ENCODE results near the gene ABHD13. TPM values are rescaled to one million over a fixed set of nuclear protein-coding genes. Genes with fewer than 3 reads are reported as not detected.
"Not testable (repeated sequence)": the region's sequence is repeated elsewhere in the genome, so short reads cannot be mapped to it uniquely, and the experiment has no call there.

ABHD13 gene
- total RNA-seq, 1 experiment from 2014 or later, result 5.5 TPM

- intact Hi-C loops (cut with micrococcal nuclease; ENCODE audit: unreplicated experiment), result no loop called here
- Histone ChIP-seq H3F3A (ENCODE audit: insufficient read depth, low read depth) (no peaks in the 10 kb centered on the region; the same call in 1 of the 2 replicates), H3K9me2 (ENCODE audit: insufficient read depth) (no peaks in the 10 kb centered on the region), H4K20me1 (ENCODE audit: insufficient read depth) (no peaks in the 10 kb centered on the region), H3K4me1 (replicated peaks; ENCODE audit: insufficient read depth) (no peaks in the 10 kb centered on the region), H3K4me2 (no peak overlapping the region), H3K9me3 (ENCODE audit: insufficient read depth, low read depth) (no peaks in the 10 kb centered on the region), H3K4me3 (no peak overlapping the region), H3K79me2 (ENCODE audit: low read depth) (no peaks in the 10 kb centered on the region), H2AFZ (no peak overlapping the region), H3K27ac (no peak overlapping the region), H3K36me3 (ENCODE audit: low read depth) (no peaks in the 10 kb centered on the region), H3K27me3 (ENCODE audit: insufficient read depth, low read depth) (no peaks in the 10 kb centered on the region)
- CTCF ChIA-PET, result no interaction called here
- DNase-seq, result no peak
- POLR2A ChIA-PET (ENCODE audit: unreplicated experiment), result no interaction called here
- no peak for TF ChIP-seq EZH2 (IDR thresholded peaks at IDR 0.05; ENCODE audit: low read depth)
- TF ChIP-seq CTCF (conservative IDR thresholded peaks at IDR 0.05), result no peak
- no TSS peak for BruUV-seq (replicated peaks)
Measured at GRCh38 chr13:108266321-108266990, 48.3 kb downstream of the ABHD13 start.

- Histone ChIP-seq H3K27ac (no peak overlapping the region), H3K4me1 (replicated peaks; ENCODE audit: insufficient read depth) (peaks cover 4% of the 10 kb centered on the region; the same call in 1 of the 2 replicates), H3K4me3 (no peak overlapping the region), H3K4me2 (no peak overlapping the region), H3K36me3 (ENCODE audit: low read depth) (no peaks in the 10 kb centered on the region), H3K27me3 (ENCODE audit: insufficient read depth, low read depth) (no peaks in the 10 kb centered on the region), H3K9me2 (ENCODE audit: insufficient read depth) (no peaks in the 10 kb centered on the region), H4K20me1 (ENCODE audit: insufficient read depth) (no peaks in the 10 kb centered on the region), H2AFZ (no peak overlapping the region), H3K9me3 (ENCODE audit: insufficient read depth, low read depth) (no peaks in the 10 kb centered on the region), H3K79me2 (ENCODE audit: low read depth) (no peaks in the 10 kb centered on the region), H3F3A (ENCODE audit: insufficient read depth, low read depth) (no peaks in the 10 kb centered on the region; the same call in 1 of the 2 replicates)
- no peak for TF ChIP-seq CTCF (conservative IDR thresholded peaks at IDR 0.05)
- no peak for TF ChIP-seq EZH2 (IDR thresholded peaks at IDR 0.05; ENCODE audit: low read depth)
- no TSS peak for BruUV-seq (replicated peaks)
- ChIA-PET POLR2A (ENCODE audit: unreplicated experiment) (no interaction called here), CTCF (no interaction called here)
- intact Hi-C loops (cut with micrococcal nuclease; ENCODE audit: unreplicated experiment), result no loop called here
- DNase-seq, result no peak
Measured at GRCh38 chr13:108267347-108267746, 49.2 kb downstream of the ABHD13 start.

- H3K9me3 ChIP-seq (ENCODE audit: insufficient read depth, low read depth); intact Hi-C loops (cut with micrococcal nuclease; ENCODE audit: unreplicated experiment); H3K27ac ChIP-seq; H4K20me1 ChIP-seq (ENCODE audit: insufficient read depth); H2AFZ ChIP-seq; H3F3A ChIP-seq (ENCODE audit: insufficient read depth, low read depth); BruUV-seq (replicated peaks); H3K79me2 ChIP-seq (ENCODE audit: low read depth); CTCF ChIA-PET; H3K27me3 ChIP-seq (ENCODE audit: insufficient read depth, low read depth); H3K9me2 ChIP-seq (ENCODE audit: insufficient read depth); H3K4me3 ChIP-seq; DNase-seq; POLR2A ChIA-PET (ENCODE audit: unreplicated experiment); H3K4me1 ChIP-seq (replicated peaks; ENCODE audit: insufficient read depth); H3K4me2 ChIP-seq; H3K36me3 ChIP-seq (ENCODE audit: low read depth): not testable (repeated sequence)
Measured at GRCh38 chr13:108267855-108268254, 49.7 kb downstream of the ABHD13 start.

All from PC-9 (cell line).